MM.1S (cell line): Measurements from ENCODE around the gene ZSCAN5A.

ENCODE experiments used
- DNase-seq: peaks from one replicate; pipeline ENCODE4 v3.0.0-alpha.2; 2015
- H2AFZ ChIP-seq: fragments of 300-600 bp; sonication (generic); 2 replicates; pipeline ENCODE4 v1.6.0; 2016; ENCODE audit warnings: antibody characterized with exemption, low read length
- H3F3A ChIP-seq: fragments of 300-600 bp; sonication (generic); 2 replicates; pipeline ENCODE4 v1.6.1; 2016; ENCODE audit warnings: mild to moderate bottlenecking, antibody characterized with exemption, low read length, moderate library complexity, mixed read lengths; ENCODE audit not compliant: insufficient read depth
- H3K27ac ChIP-seq: fragments of 300-600 bp; sonication (generic); 2 replicates; pipeline ENCODE4 v1.5.1; 2016; ENCODE audit warnings: mild to moderate bottlenecking, low read length
- H3K27me3 ChIP-seq: fragments of 300-600 bp; sonication (generic); replicated peaks from 2 replicates; pipeline ENCODE4 v1.6.0; 2016; ENCODE audit warnings: low read length; ENCODE audit not compliant: insufficient read depth
- H3K36me3 ChIP-seq: fragments of 300-600 bp; sonication (generic); replicated peaks from 2 replicates; pipeline ENCODE4 v1.6.1; 2016; ENCODE audit warnings: mild to moderate bottlenecking, low read length, mixed read lengths; ENCODE audit not compliant: insufficient read depth
- H3K4me1 ChIP-seq: fragments of 300-600 bp; sonication (generic); 2 replicates; pipeline ENCODE4 v1.6.1; 2016; ENCODE audit warnings: low read length, mixed read lengths
- H3K4me2 ChIP-seq: fragments of 300-600 bp; sonication (generic); 2 replicates; pipeline ENCODE4 v1.6.0; 2016; ENCODE audit warnings: low read depth, low read length
- H3K4me3 ChIP-seq: fragments of 300-600 bp; sonication (generic); 2 replicates; pipeline ENCODE4 v1.5.1; 2016; ENCODE audit warnings: low read length, mixed read lengths
- H3K79me2 ChIP-seq: fragments of 300-600 bp; sonication (generic); 2 replicates; pipeline ENCODE4 v1.6.1; 2016; ENCODE audit warnings: mixed run types, low read length, mixed read lengths
- H3K9ac ChIP-seq: fragments of 300-600 bp; sonication (generic); 2 replicates; pipeline ENCODE4 v1.6.1; 2016; ENCODE audit warnings: low read length, mixed read lengths
- H3K9me2 ChIP-seq: fragments of 300-600 bp; sonication (generic); replicated peaks from 2 replicates; pipeline ENCODE4 v1.6.1; 2016; ENCODE audit warnings: mild to moderate bottlenecking, low read length, mixed read lengths; ENCODE audit not compliant: insufficient read depth
- H3K9me3 ChIP-seq: fragments of 300-600 bp; sonication (generic); replicated peaks from 2 replicates; pipeline ENCODE4 v1.6.1; 2016; ENCODE audit warnings: mild to moderate bottlenecking, low read length, mixed read lengths; ENCODE audit not compliant: insufficient read depth
- H4K20me1 ChIP-seq: fragments of 300-600 bp; sonication (generic); 2 replicates; pipeline ENCODE4 v1.6.1; 2016; ENCODE audit warnings: mild to moderate bottlenecking, low read length, moderate library complexity, mixed read lengths; ENCODE audit not compliant: insufficient read depth
- CTCF ChIP-seq: fragments of 300-600 bp; sonication (generic); IDR thresholded peaks from 2 replicates; pipeline ENCODE4 v1.5.1; 2016; ENCODE audit warnings: antibody characterized with exemption, low read length, mixed read lengths
- EZH2 ChIP-seq: fragments of 300-600 bp; sonication (generic); optimal IDR thresholded peaks from 2 replicates; pipeline ENCODE3; 2017; ENCODE audit warnings: low read depth, mild to moderate bottlenecking, antibody characterized with exemption, low read length, mixed read lengths
- EZH2phosphoT487 ChIP-seq: fragments of 300-600 bp; sonication (generic); IDR thresholded peaks from 2 replicates; pipeline ENCODE4 v1.6.1; 2018; ENCODE audit warnings: antibody characterized with exemption, low read length

Gene ZSCAN5A

DNA sequence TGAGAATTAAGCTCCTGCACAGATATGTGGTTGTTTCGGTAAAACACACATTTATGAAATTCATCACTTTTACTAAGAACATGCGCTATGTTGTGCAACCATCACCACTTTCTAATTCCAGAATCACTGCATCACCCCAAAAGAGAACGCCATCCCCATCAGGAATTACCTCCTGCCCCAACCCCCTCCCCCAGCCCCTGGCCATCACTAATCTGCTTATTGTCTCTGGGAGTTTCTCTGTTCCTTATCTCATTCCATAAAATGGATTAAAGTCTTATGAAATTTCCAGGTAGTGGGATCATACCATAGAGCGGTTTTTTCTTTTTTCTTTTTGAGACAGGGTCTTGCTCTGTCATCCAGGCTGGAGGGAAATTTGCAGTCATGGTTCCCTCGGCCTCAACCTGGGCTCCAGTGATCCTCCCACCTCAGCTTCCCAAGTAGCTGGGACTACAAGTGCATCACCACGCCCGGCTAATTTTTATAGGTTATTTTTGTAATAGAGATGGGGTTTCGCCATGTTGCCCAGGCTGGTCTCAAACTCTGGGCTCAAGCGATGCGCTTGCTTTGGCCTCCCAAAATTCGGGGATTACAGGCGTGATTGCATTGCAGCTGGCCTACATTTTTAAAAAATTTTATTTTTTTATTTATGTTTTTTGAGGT, 120.5 kb downstream of the ZSCAN5A start:
- Histone ChIP-seq H4K20me1 (no peaks in the 10 kb centered on the region), H3K9ac (no peak overlapping the region), H2AFZ (no peak overlapping the region), H3K4me3 (no peak overlapping the region), H3K4me1 (no peaks in the 10 kb centered on the region), H3K9me3 (no peaks in the 10 kb centered on the region), H3K27me3 (peaks cover 61% of the 10 kb centered on the region), H3K36me3 (no peaks in the 10 kb centered on the region), H3F3A (no peaks in the 10 kb centered on the region), H3K79me2 (no peaks in the 10 kb centered on the region), H3K4me2 (no peak overlapping the region), H3K9me2 (no peaks in the 10 kb centered on the region), H3K27ac (no peak overlapping the region)
- DNase-seq = no peak
- no peak for TF ChIP-seq EZH2phosphoT487
- no peak for TF ChIP-seq CTCF
- no peak for TF ChIP-seq EZH2

- H3K4me3 ChIP-seq = no peak overlapping the region
- no peak for TF ChIP-seq EZH2phosphoT487
- no peak for TF ChIP-seq CTCF
- no peak for TF ChIP-seq EZH2
- no peak overlapping the region for H3K9ac ChIP-seq
- H3K4me2 ChIP-seq = no peak overlapping the region
- no peaks in the 10 kb centered on the region for H3F3A ChIP-seq
- H3K79me2 ChIP-seq = no peaks in the 10 kb centered on the region
- no peaks in the 10 kb centered on the region for H3K9me3 ChIP-seq
- no peak for DNase-seq
- peaks cover 45% of the 10 kb centered on the region for H3K27me3 ChIP-seq
- no peaks in the 10 kb centered on the region for H4K20me1 ChIP-seq
- H2AFZ ChIP-seq = no peak overlapping the region
- no peaks in the 10 kb centered on the region for H3K9me2 ChIP-seq
- H3K4me1 ChIP-seq = no peaks in the 10 kb centered on the region
- H3K36me3 ChIP-seq = no peaks in the 10 kb centered on the region
- no peak overlapping the region for H3K27ac ChIP-seq
Observed at GRCh38 chr19:56191711-56192110, 122.9 kb downstream of the ZSCAN5A start.

DNA sequence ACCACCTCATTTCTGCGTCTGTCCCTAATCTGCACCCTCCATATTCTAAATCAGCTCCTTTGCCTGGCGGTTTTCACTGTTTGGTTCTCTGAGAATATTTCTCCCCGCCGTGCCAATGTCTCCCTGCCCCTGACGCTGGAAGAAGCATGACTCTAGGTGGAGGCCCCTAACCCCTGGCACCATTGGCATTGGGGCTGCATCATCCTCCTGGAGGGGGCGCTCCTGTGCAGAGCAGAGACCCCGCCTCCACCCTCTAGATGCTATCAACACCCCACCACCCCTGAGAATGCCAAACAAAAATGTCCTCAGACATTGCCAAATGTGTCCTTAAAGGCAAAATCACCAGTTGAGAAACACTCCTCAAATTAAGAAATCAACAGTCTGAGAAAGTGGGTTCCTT, 123.5 kb downstream of the ZSCAN5A start:
- Histone ChIP-seq H3K27ac (no peak overlapping the region), H3K27me3 (peaks cover 40% of the 10 kb centered on the region), H3K4me3 (no peak overlapping the region), H3F3A (no peaks in the 10 kb centered on the region), H4K20me1 (no peaks in the 10 kb centered on the region), H3K9me2 (no peaks in the 10 kb centered on the region), H3K9ac (no peak overlapping the region), H3K79me2 (no peaks in the 10 kb centered on the region), H3K36me3 (no peaks in the 10 kb centered on the region), H3K4me2 (no peak overlapping the region), H3K9me3 (no peaks in the 10 kb centered on the region), H2AFZ (no peak overlapping the region), H3K4me1 (no peaks in the 10 kb centered on the region)
- no peak for DNase-seq
- TF ChIP-seq EZH2phosphoT487 = no peak

DNA sequence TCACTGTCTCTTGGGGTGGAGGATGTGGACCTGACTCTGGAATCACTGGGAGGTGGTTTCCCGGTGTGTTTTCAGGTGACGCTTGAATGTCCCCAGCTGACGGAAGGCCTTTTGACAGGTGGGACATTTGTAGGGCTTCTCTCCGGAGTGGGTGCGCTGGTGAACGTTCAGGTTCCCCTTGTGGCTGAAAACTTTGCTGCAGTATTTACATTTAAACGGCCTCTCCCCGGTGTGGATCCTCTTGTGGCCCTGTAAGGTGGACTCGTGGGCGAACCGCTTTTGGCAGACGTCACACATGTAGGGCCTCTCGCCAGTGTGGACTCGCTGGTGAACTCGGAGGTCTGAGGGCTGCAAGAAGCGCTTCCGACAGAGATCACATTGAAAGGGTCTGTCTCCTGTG, 124.9 kb downstream of the ZSCAN5A start:
- Histone ChIP-seq H3K27ac (no peak overlapping the region), H3K4me3 (no peak overlapping the region), H3K27me3 (peaks cover 46% of the 10 kb centered on the region), H3K79me2 (no peaks in the 10 kb centered on the region), H3K36me3 (no peaks in the 10 kb centered on the region), H2AFZ (no peak overlapping the region), H3K4me2 (no peak overlapping the region), H3F3A (no peaks in the 10 kb centered on the region), H3K9ac (no peak overlapping the region), H4K20me1 (no peaks in the 10 kb centered on the region), H3K4me1 (no peaks in the 10 kb centered on the region), H3K9me2 (no peaks in the 10 kb centered on the region), H3K9me3 (no peaks in the 10 kb centered on the region)
- DNase-seq = no peak
- TF ChIP-seq CTCF (no peak), EZH2 (no peak), EZH2phosphoT487 (no peak)
